Transverse colon (tissue), 3 donors: ENCODE measurements around the gene CSNK1D.

ENCODE experiments used
- POLR2A ChIP-seq: fragments of 450-650 bp; IDR thresholded peaks from one replicate; pipeline ENCODE4 v1.6.1; 2016; ENCODE audit warnings: antibody characterized with exemption, mild to moderate bottlenecking, moderate library complexity
- POLR2AphosphoS5 ChIP-seq, 3 donors: sonication (generic); formaldehyde crosslinking; IDR thresholded peaks; one replicate each; pipeline ENCODE4 v1.6.1; 2016; ENCODE audit warnings: antibody characterized with exemption in 3 of 3

GRCh38 chr17:82304826-82305726 lies 31.6 kb upstream of the CSNK1D start:
- no peak for TF ChIP-seq POLR2AphosphoS5 (IDR thresholded peaks at IDR 0.05)
- no peak for TF ChIP-seq POLR2A
